T-helper 1 cell (primary cell): ENCODE measurements around the gene ILKAP.

ENCODE experiments used
- DNase-seq, 5 donors: peaks; one replicate each; pipeline ENCODE4 v3.0.0-alpha.2; 2012 to 2020
- total RNA-seq, 4 donors: gene quantifications; one replicate each; lab custom pipeline; 2026; lab: John Stamatoyannopoulos, UW

ILKAP gene
- total RNA-seq, result 50.0 to 66.6 (median 61.3) reads per million in 4 donors

- peak; percentile 81 to 95 (median 86) for DNase-seq
Measured at GRCh38 chr2:238203094-238203972, at the start of gene ILKAP. ILKAP (minus strand) TSS chr2:238203695; CDS start chr2:238203553, 142 bp downstream.

GRCh38 chr2:238252766-238253630 is 49.5 kb upstream of the ILKAP start:
- DNase-seq, result no peak

GRCh38 chr2:238251986-238252385 is 48.5 kb upstream of the ILKAP start:
- no peak for DNase-seq

GRCh38 chr2:238251331-238251730 is 47.8 kb upstream of the ILKAP start:
- DNase-seq, result no peak

- no peak for DNase-seq
Measured at GRCh38 chr2:238250896-238251295, 47.4 kb upstream of the ILKAP start.

- no peak for DNase-seq
Measured at GRCh38 chr2:238247841-238248453, 44.5 kb upstream of the ILKAP start.

GRCh38 chr2:238247002-238247822 is 43.7 kb upstream of the ILKAP start:
- no peak for DNase-seq

GRCh38 chr2:238244151-238244550 is 40.7 kb upstream of the ILKAP start:
- no peak for DNase-seq

- no peak for DNase-seq
Measured at GRCh38 chr2:238243496-238244076, 40.1 kb upstream of the ILKAP start.

- DNase-seq, result no peak
Measured at GRCh38 chr2:238242731-238243495, 39.4 kb upstream of the ILKAP start.

- no peak for DNase-seq
Measured at GRCh38 chr2:238241970-238242369, 38.5 kb upstream of the ILKAP start.

GRCh38 chr2:238240757-238241711 is 37.5 kb upstream of the ILKAP start:
- DNase-seq, result peak in 1 of 5 donors; percentile 21

- DNase-seq, result peak; percentile 55 to 80 (median 68)
Measured at GRCh38 chr2:238239863-238240756, 36.6 kb upstream of the ILKAP start, which contains the start of gene HES6. HES6 (minus strand) TSS chr2:238240038; CDS start chr2:238239905, 133 bp downstream.

GRCh38 chr2:238239543-238239862 is 36.0 kb upstream of the ILKAP start:
- peak in 1 of 5 donors; percentile 31 for DNase-seq

GRCh38 chr2:238238766-238239542 is 35.5 kb upstream of the ILKAP start:
- DNase-seq, result peak in 3 of 5 donors; percentile 22 to 50 (median 48)

GRCh38 chr2:238238311-238238765 is 34.8 kb upstream of the ILKAP start:
- no peak for DNase-seq

- DNase-seq, result no peak
Measured at GRCh38 chr2:238237431-238238135, 34.1 kb upstream of the ILKAP start.
